Progenitor cell of endocrine pancreas (in vitro differentiated cells): ENCODE data around the gene CFAP97D1. TPM values are rescaled to one million over a fixed set of nuclear protein-coding genes. Genes with fewer than 3 reads are reported as not detected.

Experiments used
- DNase-seq: peaks from one replicate; pipeline ENCODE4 v3.0.0; 2021; ENCODE audit warnings: low spot score; ENCODE audit not compliant: unreplicated experiment
- H3K27ac Mint-ChIP-seq: 2 replicates; pipeline ENCODE4 v1.8.0; 2021; ENCODE audit warnings: mild to moderate bottlenecking, moderate library complexity, mixed read lengths
- H3K27me3 Mint-ChIP-seq: 2 replicates; pipeline ENCODE4 v1.8.0; 2021; ENCODE audit warnings: mixed read lengths
- H3K36me3 Mint-ChIP-seq: 2 replicates; pipeline ENCODE4 v1.8.0; 2022; ENCODE audit warnings: mixed read lengths; ENCODE audit not compliant: insufficient read depth
- H3K4me1 Mint-ChIP-seq: 2 replicates; pipeline ENCODE4 v1.8.0; 2021; ENCODE audit warnings: low read depth, mixed read lengths
- H3K4me3 Mint-ChIP-seq: 2 replicates; pipeline ENCODE4 v1.8.0; 2021; ENCODE audit warnings: low read depth, mild to moderate bottlenecking, moderate library complexity, mixed read lengths
- H3K9me3 Mint-ChIP-seq: 2 replicates; pipeline ENCODE4 v1.8.0; 2021; ENCODE audit warnings: low read depth, mixed read lengths
- total RNA-seq: library from RNA; stranded (reverse); gene quantifications from 2 replicates; pipeline ENCODE4 v1.2.1, GENCODE V29; 2021
- TF ChIP-seq, protein P1 (sequence below): fragments of 200-600 bp; sonication (generic); IDR thresholded peaks from one replicate; pipeline ENCODE4 v1.5.0; 2021; ENCODE audit warnings: antibody characterized with exemption, mild to moderate bottlenecking; ENCODE audit not compliant: unreplicated experiment

The CFAP97D1 gene
- total RNA-seq, 1 donor from 2014 or later: not detected

DNA sequence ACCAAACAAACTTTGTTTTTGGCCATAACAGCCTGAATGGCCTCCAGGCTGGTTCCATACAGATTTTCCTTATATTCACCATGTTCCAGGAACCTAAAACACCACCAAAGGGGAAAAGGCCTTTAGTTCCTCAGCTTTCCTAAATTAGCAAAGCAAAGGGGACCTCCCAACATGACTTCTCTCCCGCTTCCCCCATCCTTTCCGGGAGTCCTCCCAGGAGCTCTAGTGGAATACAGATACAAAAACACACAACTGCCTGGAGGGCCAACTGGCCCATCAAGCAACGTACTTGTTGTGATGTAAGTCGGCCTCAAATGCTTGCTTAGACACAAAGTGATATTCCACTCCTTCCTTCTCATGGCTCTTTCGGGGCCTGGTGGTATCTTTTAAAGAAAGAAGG is 30.6 kb downstream of the CFAP97D1 start:
- no peak for DNase-seq
- TF ChIP-seq, protein P1, sequence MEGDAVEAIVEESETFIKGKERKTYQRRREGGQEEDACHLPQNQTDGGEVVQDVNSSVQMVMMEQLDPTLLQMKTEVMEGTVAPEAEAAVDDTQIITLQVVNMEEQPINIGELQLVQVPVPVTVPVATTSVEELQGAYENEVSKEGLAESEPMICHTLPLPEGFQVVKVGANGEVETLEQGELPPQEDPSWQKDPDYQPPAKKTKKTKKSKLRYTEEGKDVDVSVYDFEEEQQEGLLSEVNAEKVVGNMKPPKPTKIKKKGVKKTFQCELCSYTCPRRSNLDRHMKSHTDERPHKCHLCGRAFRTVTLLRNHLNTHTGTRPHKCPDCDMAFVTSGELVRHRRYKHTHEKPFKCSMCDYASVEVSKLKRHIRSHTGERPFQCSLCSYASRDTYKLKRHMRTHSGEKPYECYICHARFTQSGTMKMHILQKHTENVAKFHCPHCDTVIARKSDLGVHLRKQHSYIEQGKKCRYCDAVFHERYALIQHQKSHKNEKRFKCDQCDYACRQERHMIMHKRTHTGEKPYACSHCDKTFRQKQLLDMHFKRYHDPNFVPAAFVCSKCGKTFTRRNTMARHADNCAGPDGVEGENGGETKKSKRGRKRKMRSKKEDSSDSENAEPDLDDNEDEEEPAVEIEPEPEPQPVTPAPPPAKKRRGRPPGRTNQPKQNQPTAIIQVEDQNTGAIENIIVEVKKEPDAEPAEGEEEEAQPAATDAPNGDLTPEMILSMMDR: no peak
- H3K9me3 Mint-ChIP-seq: no peaks in the 10 kb centered on the region

DNA sequence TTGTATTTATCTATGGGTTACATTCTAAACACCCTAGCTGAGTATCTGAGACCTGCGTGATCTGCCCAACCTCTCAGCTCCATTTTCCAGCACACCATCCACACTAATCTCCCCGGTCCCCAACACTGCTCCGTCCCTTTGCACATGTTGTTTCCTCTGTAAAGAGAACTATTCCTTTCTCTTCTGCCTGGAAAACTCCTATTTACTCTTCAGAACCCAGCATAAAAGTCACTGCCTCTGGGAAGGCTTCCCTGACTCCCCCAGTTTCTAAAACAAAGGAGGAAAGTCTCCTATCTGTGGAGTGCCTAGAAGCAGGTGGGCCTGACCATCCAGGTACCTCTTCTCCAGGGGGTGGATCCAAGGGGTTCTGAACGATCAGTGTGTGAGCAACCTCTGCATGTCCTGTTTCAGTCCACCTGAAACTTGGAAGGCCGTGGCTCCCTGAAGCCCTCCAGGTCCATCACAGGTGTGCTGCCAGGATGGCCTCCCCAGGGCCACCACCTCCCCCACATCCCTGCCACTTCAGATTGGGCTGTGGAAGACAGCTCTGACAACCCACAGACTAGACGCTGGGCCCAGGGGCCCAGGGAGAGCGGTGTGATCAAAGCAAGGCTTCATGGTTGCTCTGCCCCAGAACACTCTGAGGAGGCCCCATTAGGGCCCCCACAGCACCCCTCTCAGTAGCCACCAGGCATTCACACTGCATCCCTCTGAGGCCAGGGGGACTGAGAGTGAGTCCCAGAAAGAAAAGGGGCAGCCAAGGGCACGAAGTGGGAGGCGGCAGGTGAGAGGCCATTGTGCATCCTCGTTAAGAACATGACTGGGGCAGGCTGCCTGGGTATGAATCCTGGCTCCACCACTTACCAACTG is 32.4 kb downstream of the CFAP97D1 start:
- peaks cover 8% of the 10 kb centered on the region for H3K36me3 Mint-ChIP-seq
- H3K9me3 Mint-ChIP-seq: no peaks in the 10 kb centered on the region
- no peaks in the 10 kb centered on the region for H3K27me3 Mint-ChIP-seq
- no peak overlapping the region for H3K27ac Mint-ChIP-seq
- no peak for DNase-seq
- TF ChIP-seq, protein P1: no peak
- no peak overlapping the region for H3K4me3 Mint-ChIP-seq
- H3K4me1 Mint-ChIP-seq: no peaks in the 10 kb centered on the region

More for the DNA sequence above, 30.6 kb downstream of the CFAP97D1 start:
- Mint-ChIP-seq H3K36me3 (peaks cover 8% of the 10 kb centered on the region), H3K27ac (no peak overlapping the region), H3K4me1 (no peaks in the 10 kb centered on the region), H3K4me3 (no peak overlapping the region), H3K27me3 (no peaks in the 10 kb centered on the region)

DNA sequence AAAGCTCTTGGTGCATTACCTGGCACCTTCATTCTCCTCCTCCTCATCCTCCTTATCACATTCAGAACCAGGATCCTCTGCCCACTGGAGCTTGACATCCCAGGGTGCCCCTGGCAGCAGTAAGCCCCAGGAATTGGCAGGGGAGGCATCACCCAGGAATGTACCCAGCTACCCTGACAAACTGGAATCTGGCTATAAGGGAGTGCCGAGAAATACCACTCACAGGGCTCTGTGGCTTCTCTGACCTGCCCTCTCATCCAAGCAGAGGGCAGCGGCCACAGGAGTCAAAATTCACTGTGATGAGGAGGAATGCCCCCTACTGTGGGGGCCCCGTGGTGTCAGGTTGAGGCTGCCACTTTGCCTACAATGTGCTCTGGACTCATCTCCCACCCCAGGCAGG is 33.2 kb downstream of the CFAP97D1 start:
- H3K27ac Mint-ChIP-seq: no peak overlapping the region

DNA sequence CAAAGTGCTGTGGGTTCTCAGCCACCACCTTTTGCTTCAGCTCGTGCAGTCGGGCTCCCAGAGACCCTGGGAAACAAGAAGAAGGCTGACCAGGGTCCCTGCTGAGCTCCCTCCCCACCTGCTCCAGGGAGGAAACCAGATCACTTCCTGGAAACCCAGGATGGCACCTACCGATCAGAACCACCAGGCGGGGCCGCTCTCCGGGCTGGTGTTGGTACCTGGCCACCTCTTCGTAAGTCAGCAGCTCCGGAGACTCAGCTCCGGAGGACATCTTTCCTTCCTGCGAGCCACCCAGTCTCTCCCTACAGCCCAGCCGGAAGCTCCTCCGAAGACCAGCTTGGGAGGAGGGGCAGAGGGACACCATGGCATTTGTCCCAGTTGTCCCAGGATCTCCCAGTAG is 33.8 kb downstream of the CFAP97D1 start:
- no peaks in the 10 kb centered on the region for H3K27me3 Mint-ChIP-seq
- DNase-seq: no peak
- peaks cover 8% of the 10 kb centered on the region for H3K36me3 Mint-ChIP-seq
- no peaks in the 10 kb centered on the region for H3K4me1 Mint-ChIP-seq
- no peak overlapping the region for H3K4me3 Mint-ChIP-seq
- no peak overlapping the region for H3K27ac Mint-ChIP-seq
- TF ChIP-seq, protein P1: peak; percentile 10
- H3K9me3 Mint-ChIP-seq: no peaks in the 10 kb centered on the region

More for the DNA sequence above, 33.2 kb downstream of the CFAP97D1 start:
- Mint-ChIP-seq H3K4me1 (no peaks in the 10 kb centered on the region), H3K27me3 (no peaks in the 10 kb centered on the region), H3K9me3 (no peaks in the 10 kb centered on the region), H3K36me3 (peaks cover 8% of the 10 kb centered on the region), H3K4me3 (no peak overlapping the region)
- TF ChIP-seq, protein P1: no peak
- no peak for DNase-seq

DNA sequence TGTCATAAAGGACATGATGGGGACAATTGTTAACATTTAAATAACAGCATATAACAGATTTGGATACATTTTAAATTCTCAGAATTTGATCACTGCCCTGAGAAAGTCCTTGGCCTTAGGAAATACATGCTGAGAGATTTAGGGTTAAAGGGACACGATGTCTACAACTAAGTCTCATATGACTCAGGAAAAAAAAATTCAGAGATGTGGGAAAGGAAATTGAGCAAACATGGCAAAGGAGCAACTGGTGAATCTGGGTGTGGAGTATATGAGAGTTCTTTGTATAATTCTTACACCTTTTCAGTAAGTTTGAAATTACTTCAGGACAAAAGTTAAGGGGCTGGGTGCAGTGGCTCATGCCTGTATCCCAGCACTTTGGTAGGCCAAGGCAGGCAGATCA is 34.5 kb downstream of the CFAP97D1 start:
- Mint-ChIP-seq H3K27ac (no peak overlapping the region), H3K27me3 (no peaks in the 10 kb centered on the region), H3K36me3 (peaks cover 6% of the 10 kb centered on the region), H3K4me1 (no peaks in the 10 kb centered on the region), H3K9me3 (no peaks in the 10 kb centered on the region), H3K4me3 (no peak overlapping the region)
- no peak for DNase-seq
- TF ChIP-seq, protein P1: no peak
